ENCODE measurements around the gene CACNA1I. TPM values are rescaled to one million over a fixed set of nuclear protein-coding genes. Genes with fewer than 3 reads are reported as not detected.

CACNA1I gene
- total and polyA plus RNA-seq, 7 donors, result 0.01 to 0.14 (median 0.04) TPM; not detected in 2

- WGBS, 3 donors, result 94 to 95% (median 94%) methylated on average over 8 of the region's 8 CpGs
- DNase-seq, result no peak
- no peak for ATAC-seq
- Histone ChIP-seq H3K27me3 (ENCODE audit: insufficient read depth in 3 of 3, low read length in 2 of 3) (peaks cover 0 to 9% (median 0%) of the 10 kb centered on the region in 3 donors), H3K9me3 (no peaks in the 10 kb centered on the region), H3K36me3 (ENCODE audit: insufficient read depth in 1 of 2, low read depth in 1 of 2) (no peaks in the 10 kb centered on the region), H3K27ac (no peak overlapping the region), H3K4me1 (no peaks in the 10 kb centered on the region), H3K4me3 (no peak overlapping the region)
- TF ChIP-seq CTCF (IDR thresholded peaks at IDR 0.05), result no peak
- intact Hi-C loops (cut with DNase I), result no loop called here
Measured at GRCh38 chr22:39714321-39714720, 143.8 kb downstream of the CACNA1I start.

GRCh38 chr22:39715778-39716495 lies 145.4 kb downstream of the CACNA1I start:
- intact Hi-C loops (cut with DNase I), result no loop called here
- no peak for TF ChIP-seq CTCF (IDR thresholded peaks at IDR 0.05)
- H3K27ac ChIP-seq, result no peak overlapping the region
- DNase-seq (no peak), ATAC-seq (no peak)
- no peak overlapping the region for H3K4me3 ChIP-seq
- H3K36me3 ChIP-seq (ENCODE audit: insufficient read depth in 1 of 2, low read depth in 1 of 2), result no peaks in the 10 kb centered on the region
- no peaks in the 10 kb centered on the region for H3K9me3 ChIP-seq
- no peaks in the 10 kb centered on the region for H3K4me1 ChIP-seq
- 79 to 82% (median 81%) methylated on average over 25 of the region's 25 CpGs for WGBS, 3 donors
- H3K27me3 ChIP-seq (ENCODE audit: insufficient read depth in 3 of 3, low read length in 2 of 3), result peaks cover 0 to 9% (median 0%) of the 10 kb centered on the region in 3 donors

- intact Hi-C loops (cut with DNase I), result no loop called here
- no peaks in the 10 kb centered on the region for H3K4me1 ChIP-seq
- H3K27ac ChIP-seq, result no peak overlapping the region
- no peaks in the 10 kb centered on the region for H3K36me3 ChIP-seq (ENCODE audit: insufficient read depth in 1 of 2, low read depth in 1 of 2)
- WGBS, 3 donors, result 87 to 91% (median 90%) methylated on average over 10 of the region's 10 CpGs
- H3K9me3 ChIP-seq, result no peaks in the 10 kb centered on the region
- DNase-seq (no peak), ATAC-seq (no peak)
- H3K27me3 ChIP-seq (ENCODE audit: insufficient read depth in 3 of 3, low read length in 2 of 3), result peaks cover 0 to 9% (median 0%) of the 10 kb centered on the region in 3 donors
- H3K4me3 ChIP-seq, result no peak overlapping the region
- TF ChIP-seq CTCF (IDR thresholded peaks at IDR 0.05), result no peak
Measured at GRCh38 chr22:39716534-39716933, 146.0 kb downstream of the CACNA1I start.

- intact Hi-C loops (cut with DNase I), result no loop called here
Measured at GRCh38 chr22:39717099-39717498, 146.5 kb downstream of the CACNA1I start.

More at GRCh38 chr22:39717099-39717498, 146.5 kb downstream of the CACNA1I start:
- no peaks in the 10 kb centered on the region for H3K9me3 ChIP-seq
- DNase-seq (no peak), ATAC-seq (no peak)
- H3K36me3 ChIP-seq (ENCODE audit: insufficient read depth in 1 of 2, low read depth in 1 of 2), result no peaks in the 10 kb centered on the region
- WGBS, 3 donors, result 78 to 80% (median 78%) methylated on average over 8 of the region's 8 CpGs
- peaks cover 0 to 9% (median 0%) of the 10 kb centered on the region in 3 donors for H3K27me3 ChIP-seq (ENCODE audit: insufficient read depth in 3 of 3, low read length in 2 of 3)
- H3K27ac ChIP-seq, result no peak overlapping the region
- no peaks in the 10 kb centered on the region for H3K4me1 ChIP-seq
- H3K4me3 ChIP-seq, result no peak overlapping the region
- no peak for TF ChIP-seq CTCF (IDR thresholded peaks at IDR 0.05)

Measured in psoas muscle (tissue), 8 donors.